ENCODE measurements around the gene LGALS3BP. TPM values are rescaled to one million over a fixed set of nuclear protein-coding genes. Genes with fewer than 3 reads are reported as not detected.

Gene LGALS3BP
- total and polyA plus RNA-seq, 2 of the 8 experiments (the other 6 are each of a cell fraction or from before 2014, with no cell fraction given): 56.1 to 61.6 TPM

GRCh38 chr17:78973196-78973595 lies 6.5 kb downstream of the LGALS3BP start (continued):
- TF ChIP-seq KDM1A (IDR thresholded peaks at IDR 0.05; ENCODE audit: borderline replicate concordance, low read length) (no peak), CHD2 (IDR thresholded peaks at IDR 0.05; ENCODE audit: low read length) (no peak), SIRT6 (IDR thresholded peaks at IDR 0.05; ENCODE audit: low read length) (no peak), CTCF (IDR thresholded peaks at IDR 0.05; ENCODE audit: control extremely low read depth in 1 of 3, insufficient read depth in 1 of 3, low read depth in 1 of 3, low read length in 3 of 3) (no peak), RFX5 (IDR thresholded peaks at IDR 0.05; ENCODE audit: borderline replicate concordance, low read depth, low read length) (no peak), NANOG (IDR thresholded peaks at IDR 0.05; ENCODE audit: insufficient read depth, low read depth, low read length, poor library complexity, severe bottlenecking) (no peak), JUND (IDR thresholded peaks at IDR 0.05; ENCODE audit: low read length) (no peak)

Data from H1 (cell line).